PFSK-1 (cell line): Measurements from ENCODE around the gene DGKI.

Experiments
- FOXP2 ChIP-seq: optimal IDR thresholded peaks from 2 replicates; pipeline ENCODE3; 2011; ENCODE audit warnings: borderline replicate concordance, control low read depth, inconsistent platforms; ENCODE audit not compliant: insufficient read depth; ENCODE audit errors: extremely low read length, extremely low read depth
- POLR2AphosphoS5 ChIP-seq: IDR thresholded peaks from 2 replicates; pipeline ENCODE4 v1.6.1; 2012; ENCODE audit warnings: low read depth, mild to moderate bottlenecking, control low read depth, low read length, moderate library complexity
- SIN3A ChIP-seq: IDR thresholded peaks from 2 replicates; pipeline ENCODE4 v1.6.1; 2012; ENCODE audit warnings: mild to moderate bottlenecking, low read length, moderate library complexity, borderline replicate concordance; ENCODE audit not compliant: insufficient read depth
- TAF1 ChIP-seq: IDR thresholded peaks from 2 replicates; pipeline ENCODE4 v1.6.1; 2012; ENCODE audit warnings: low read length, control low read depth, borderline replicate concordance; ENCODE audit not compliant: insufficient read depth
- TF ChIP-seq, protein P1 (sequence below), 2 experiments: IDR thresholded peaks; 2 replicates each; pipeline versions ENCODE4 v1.6.1 to v1.8.0; 2011 to 2012; ENCODE audit warnings: low read depth in 2 of 2, low read length in 2 of 2, control low read depth in 1 of 2, inconsistent platforms in 1 of 2, mild to moderate bottlenecking in 1 of 2, moderate library complexity in 1 of 2; ENCODE audit not compliant: insufficient read depth in 1 of 2

DNA sequence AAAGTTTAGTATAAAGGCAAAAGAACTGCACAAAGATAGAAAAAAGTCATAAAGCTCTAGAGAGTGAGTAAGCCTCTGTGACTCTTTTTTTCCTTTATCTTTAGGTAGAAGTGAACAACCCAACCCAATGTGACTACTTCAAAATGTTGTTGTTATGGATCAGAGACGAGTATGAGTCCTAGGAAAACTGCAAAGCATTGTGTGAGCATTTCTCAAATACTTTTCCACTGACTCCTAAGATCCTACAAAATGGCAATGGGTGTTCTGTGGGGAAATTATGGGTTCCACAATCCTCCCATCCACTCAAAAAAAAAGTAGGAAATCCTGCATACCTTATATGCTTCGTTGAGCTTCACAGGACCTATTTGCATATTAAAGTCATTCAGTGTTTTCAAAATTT lies 177.1 kb downstream of the DGKI start:
- no peak for TF ChIP-seq TAF1
- TF ChIP-seq SIN3A = no peak
- no peak for TF ChIP-seq POLR2AphosphoS5
- TF ChIP-seq, protein P1, sequence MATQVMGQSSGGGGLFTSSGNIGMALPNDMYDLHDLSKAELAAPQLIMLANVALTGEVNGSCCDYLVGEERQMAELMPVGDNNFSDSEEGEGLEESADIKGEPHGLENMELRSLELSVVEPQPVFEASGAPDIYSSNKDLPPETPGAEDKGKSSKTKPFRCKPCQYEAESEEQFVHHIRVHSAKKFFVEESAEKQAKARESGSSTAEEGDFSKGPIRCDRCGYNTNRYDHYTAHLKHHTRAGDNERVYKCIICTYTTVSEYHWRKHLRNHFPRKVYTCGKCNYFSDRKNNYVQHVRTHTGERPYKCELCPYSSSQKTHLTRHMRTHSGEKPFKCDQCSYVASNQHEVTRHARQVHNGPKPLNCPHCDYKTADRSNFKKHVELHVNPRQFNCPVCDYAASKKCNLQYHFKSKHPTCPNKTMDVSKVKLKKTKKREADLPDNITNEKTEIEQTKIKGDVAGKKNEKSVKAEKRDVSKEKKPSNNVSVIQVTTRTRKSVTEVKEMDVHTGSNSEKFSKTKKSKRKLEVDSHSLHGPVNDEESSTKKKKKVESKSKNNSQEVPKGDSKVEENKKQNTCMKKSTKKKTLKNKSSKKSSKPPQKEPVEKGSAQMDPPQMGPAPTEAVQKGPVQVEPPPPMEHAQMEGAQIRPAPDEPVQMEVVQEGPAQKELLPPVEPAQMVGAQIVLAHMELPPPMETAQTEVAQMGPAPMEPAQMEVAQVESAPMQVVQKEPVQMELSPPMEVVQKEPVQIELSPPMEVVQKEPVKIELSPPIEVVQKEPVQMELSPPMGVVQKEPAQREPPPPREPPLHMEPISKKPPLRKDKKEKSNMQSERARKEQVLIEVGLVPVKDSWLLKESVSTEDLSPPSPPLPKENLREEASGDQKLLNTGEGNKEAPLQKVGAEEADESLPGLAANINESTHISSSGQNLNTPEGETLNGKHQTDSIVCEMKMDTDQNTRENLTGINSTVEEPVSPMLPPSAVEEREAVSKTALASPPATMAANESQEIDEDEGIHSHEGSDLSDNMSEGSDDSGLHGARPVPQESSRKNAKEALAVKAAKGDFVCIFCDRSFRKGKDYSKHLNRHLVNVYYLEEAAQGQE (IDR thresholded peaks at IDR 0.05; ENCODE audit: insufficient read depth in 1 of 2, low read depth in 2 of 2, low read length in 2 of 2) = no peak
- TF ChIP-seq FOXP2 = no peak
